CD4-positive, alpha-beta T cell treated with Interleukin-15 for 4 hours (primary cell): ENCODE results near the gene CCDC187.

Experiments
- DNase-seq: peaks from one replicate; pipeline ENCODE4 v3.0.0-alpha.2; 2020; ENCODE audit warnings: low spot score

The CCDC187 gene

DNA sequence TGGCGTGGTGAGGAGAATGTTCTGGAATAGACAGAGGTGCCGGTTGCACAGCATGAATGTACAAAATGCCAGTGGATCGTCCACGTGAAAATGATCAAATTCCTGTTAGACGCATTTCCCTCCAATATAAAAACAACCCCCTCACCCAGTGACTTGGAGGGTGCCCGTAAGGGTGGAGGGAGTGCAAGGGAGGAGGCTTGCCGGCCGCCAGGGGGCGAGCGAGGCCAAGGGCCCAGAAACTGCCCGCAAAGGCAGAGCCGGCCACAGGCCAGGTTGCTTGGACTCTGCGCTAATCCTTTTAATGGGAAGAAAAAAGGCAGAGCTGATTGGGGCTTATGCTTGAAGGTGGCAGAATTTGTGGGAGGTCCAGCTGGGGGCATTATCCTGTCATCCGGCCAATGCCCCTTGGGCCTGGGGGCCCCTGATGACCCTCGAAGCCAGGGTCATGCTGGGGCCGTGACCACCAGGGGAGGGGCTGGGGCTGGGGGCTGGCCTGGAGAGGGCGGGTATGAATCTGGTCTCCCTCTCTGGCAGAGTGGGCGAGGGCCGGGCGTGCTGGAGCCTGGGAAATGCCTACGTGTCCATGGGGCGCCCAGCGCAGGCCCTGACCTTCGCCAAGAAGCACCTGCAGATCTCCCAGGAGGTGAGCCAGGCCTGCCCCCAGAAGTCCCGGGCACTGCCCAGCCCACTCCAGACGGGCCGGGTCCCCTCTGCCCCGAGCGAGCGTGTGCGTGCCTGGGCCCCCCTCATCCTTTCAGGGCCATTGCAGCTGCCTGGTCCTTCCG lies 35.5 kb upstream of the CCDC187 start:
- DNase-seq: peak; percentile 30

DNA sequence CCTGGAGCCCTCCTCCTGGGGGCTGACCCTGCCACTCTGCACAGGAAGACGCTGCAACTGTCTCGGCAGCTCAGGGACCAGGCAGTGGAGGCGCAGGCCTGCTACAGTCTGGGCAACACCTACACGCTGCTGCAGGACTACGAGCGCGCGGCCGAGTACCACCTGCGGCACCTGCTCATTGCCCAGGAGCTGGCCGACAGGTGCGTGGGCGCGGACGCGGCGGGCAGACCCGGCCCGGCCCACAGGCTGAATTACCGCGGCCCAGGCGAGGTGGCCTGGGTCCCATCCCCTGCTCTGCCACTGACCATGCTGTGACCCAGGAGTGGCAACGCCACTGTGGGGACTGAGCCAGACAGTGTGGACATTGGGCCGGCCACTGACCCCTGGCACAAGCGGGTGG lies 34.6 kb upstream of the CCDC187 start:
- no peak for DNase-seq

DNA sequence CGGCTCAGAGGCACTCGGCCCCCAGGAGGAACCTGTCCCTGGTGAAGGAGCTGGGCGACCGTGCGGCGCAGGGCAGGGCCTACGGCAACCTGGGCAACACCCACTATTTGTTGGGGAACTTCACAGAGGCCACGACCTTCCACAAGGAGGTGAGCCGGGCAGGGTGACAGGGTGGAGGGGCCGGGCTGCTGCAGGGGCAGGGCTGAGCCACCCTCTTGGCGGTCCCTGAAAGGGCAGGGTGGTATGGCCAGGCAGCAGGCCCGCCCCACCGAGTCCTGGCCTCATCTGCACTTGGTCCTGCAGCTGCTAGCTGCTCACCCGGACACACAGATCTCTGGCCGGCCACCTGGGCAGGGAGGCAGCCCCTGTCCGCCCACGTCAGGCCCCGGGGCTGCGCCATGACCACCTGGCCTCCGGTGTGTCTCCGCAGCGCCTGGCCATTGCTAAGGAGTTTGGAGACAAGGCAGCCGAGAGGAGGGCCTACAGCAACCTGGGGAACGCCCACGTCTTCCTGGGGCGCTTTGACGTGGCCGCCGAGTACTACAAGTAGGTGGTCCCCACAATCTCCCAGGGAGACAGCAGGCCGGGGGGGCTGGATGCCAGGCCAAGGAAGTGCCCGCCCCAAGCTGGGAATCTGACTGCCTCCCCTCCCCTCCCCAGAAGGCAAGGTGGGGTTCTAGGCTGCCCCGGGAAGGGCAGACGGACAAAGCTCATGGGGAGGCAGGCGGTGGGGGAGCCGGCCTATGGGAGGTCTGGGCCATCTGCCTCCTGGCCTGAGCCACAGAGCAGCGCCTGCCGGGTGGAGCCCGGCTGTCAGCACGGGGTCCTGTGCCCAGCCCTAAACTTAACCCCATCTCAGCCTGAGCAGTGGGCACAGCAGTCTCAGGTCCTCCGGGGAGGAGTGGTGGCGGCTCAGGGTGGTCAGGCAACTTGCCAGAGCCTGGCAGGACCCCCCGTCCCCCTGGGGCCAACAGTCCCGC lies 33.8 kb upstream of the CCDC187 start:
- DNase-seq: no peak

DNA sequence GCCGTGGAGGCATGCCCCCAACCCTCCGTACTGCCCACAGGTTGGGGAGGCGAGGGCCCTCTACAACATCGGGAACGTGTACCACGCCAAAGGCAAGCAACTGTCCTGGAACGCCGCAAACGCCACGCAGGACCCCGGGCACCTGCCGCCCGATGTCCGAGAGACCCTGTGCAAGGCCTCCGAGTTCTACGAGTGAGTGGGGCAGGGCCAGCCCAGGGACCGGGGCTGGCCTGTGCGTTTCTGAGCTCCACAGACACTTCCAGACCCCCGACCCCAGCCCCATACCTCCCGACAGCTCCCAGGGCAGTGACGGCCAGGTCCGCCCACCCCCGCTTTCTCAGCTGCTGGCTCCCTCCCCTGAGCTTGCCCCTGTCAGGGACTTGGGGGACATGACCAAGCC lies 33.0 kb upstream of the CCDC187 start:
- DNase-seq: no peak

DNA sequence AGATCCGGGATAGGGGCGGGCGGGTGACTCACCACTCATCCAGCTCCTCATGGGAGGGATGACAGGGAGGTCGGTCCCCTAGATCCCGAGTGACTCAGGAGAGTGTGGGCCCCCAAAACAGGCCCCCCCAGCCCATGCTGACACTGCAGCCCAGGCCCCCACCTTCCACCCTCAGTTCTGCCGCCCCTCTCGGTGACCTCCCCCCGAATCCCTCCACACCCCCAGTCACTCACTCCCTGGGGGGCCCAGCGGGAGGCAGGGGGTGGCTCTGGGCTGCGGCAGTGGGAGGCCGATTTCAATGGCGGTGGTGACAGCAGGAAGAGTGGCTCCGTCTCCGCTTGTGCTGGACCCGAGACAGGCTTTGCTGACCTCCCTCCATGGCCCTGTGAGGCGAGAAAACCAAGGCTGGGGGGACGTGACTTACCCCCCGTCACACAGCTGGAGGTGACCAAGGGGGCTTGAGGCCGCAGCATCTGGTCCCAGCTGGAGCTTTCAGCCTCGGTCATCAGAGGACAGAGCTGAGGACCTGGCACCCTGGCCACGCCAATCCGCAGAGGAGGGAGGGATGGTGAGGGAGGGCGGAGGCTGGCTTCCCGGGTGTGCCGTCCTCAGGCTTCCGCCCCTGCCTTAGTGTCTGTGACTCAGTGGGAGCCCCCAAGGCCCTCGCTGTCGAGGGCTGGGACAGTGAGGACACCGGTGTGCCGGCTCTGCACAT lies 32.4 kb upstream of the CCDC187 start:
- DNase-seq: no peak

DNA sequence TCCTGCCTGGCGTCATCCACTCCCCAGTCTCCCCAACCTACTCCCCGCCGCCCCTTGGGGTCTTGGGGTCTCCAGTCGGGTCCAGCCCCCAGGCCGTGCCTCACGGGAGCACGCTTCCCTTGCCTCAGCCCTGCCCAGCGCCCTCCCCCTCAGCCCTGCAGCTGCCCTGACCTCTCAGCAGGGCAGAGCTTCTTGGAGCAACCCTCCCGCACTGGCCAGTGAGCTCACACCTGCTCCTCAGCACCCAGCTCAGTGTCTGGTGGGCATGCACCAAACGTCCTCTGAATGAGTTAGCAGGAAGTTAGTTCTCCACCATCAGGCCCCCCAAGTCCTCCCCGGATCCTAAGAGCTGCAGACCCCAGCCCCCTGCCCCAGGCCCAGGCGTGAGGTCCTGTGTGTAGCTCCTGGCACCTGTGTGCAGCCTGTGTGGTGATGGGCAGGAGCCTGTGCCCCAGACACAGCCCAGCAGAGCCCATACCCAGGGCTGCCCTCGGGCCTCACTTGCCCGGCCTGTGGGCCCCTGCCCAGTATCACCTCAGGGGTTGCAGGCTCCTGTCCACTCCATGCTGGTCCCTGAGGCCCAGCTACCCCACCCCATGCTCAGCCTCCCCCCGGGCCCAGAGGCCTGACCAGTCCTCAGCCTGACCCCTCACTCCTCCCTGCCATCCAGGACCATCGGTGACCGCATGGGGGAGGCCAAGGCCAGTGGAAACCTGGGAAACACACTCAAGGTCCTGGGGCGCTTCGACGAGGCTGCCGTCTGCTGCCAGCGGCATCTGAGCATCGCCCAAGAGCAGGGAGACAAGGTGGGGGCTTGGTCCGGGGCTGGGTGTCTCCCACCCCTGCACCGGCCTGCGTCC lies 31.6 kb upstream of the CCDC187 start:
- DNase-seq: no peak

DNA sequence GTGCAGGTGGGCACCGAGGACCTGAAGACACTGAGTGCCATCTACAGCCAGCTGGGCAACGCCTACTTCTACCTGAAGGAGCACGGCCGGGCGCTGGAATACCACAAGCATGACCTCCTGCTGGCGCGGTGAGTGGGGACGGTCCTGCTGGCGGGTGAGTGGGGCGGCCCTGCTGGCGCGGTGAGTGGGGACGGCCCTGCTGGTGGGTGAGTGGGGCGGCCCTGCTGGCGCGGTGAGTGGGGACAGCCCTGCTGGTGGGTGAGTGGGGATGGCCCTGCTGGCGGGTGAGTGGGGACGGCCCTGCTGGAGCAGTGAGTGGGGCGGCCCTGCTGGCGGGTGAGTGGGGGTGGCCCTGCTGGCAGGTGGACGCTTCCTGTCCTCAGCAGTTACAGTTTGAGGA lies 30.6 kb upstream of the CCDC187 start:
- DNase-seq: no peak

DNA sequence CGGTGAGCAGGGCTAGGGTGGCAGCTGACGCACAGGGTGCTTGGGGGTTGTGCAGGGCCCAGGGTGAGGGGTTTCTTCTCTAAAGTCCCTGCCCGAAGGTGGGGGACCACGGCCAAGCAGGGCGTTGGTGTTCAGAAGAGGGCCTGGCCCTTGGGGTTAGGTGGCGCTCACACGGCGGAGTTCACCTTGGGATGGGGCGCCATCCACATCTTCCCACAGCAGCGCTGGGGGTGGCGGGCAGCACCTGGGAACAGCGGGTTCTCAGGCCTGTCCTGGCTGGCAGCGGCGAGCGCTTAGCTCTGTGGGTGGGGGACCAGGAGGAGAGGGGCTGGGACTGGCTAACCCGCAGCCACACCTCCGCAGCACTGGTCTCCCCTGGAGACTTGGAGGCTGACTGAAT lies 29.6 kb upstream of the CCDC187 start:
- no peak for DNase-seq

DNA sequence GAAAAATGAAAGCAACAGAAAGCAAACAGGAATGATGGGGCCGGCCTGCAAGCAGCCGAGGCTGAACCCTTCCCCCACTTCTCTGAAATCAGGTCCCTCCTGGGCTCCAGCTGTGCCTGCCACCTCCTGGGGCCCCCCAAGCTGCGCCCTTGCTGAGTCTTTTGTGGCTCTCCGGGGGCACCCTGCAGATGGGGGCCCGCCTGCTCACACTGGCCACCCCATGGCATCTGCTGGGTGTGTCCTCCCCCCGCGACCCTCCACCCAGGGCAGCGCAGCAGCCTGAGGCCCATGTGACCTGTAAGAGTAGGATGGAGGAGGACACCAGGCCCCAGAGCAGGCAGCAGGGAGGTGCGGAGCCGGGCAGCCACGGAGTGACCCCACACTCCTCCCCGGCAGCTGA lies 29.2 kb upstream of the CCDC187 start:
- no peak for DNase-seq

DNA sequence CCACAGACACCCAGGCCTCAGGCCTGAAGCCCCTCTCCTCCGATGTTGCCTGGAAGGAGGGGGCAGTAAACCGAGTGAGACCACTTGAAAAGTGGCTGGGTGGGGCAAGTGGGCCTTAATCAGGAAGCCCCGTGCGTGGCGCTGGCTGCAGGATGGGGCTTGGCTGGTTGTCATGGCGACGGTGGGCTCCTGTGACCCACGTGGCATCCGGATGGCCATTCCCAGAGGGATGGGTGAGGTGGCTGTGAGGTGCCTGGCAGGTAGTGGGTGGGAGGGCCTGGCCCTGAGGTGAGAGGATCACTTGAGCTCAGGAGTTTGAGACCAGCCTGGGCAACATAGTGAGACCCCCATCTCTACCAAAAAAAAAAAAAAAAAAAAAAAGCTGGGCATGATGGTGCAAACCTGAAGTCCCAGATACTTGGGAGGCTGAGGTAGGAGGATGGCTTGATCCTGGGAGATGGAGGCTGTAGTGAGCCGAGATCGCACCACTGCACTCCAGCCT lies 28.6 kb upstream of the CCDC187 start:
- DNase-seq: no peak

DNA sequence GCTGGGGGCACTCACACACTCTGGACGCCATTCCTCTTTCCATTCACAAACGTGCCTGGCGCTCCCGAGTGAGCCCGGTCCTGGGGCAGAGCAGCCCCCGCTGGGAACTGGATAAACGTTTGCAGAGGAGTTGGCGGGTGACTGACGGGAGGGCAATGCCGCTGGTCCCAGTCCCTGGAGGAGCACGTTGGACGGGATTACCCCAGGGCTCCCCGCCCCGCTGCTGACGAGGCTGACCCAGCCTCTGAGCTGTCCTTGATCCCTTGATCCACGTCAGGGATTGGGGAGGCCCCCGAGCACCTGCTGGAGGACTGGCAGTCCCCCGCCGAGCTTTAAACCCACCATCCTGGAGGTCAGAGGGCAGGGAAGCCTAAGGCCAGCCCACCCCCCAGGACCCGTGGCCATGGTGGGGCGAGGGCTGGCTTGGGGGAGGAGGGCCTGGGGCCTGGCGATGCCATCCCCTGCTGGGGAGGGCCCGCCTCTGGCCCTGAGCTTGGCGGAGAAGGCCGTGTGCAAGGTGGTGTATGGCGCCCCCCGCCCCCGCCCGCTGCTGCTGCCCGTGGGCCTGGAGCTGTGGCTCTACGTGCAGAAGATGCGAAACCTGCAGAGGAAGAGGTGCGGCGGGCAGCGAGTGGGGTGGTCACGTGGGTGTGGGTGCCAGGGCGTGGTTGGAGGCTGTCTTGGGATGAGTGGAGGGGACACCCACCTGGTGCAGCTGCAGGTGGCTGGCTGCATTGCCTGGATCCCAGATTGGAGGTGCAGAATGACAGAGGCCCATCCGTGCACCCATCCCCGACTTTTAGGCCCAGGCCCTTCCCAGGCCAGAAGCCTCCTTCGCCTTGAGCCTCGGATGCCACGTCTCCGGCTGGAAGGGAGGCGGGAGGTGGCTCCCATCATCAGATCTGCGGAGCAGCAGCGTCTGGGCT lies 27.9 kb upstream of the CCDC187 start:
- no peak for DNase-seq

DNA sequence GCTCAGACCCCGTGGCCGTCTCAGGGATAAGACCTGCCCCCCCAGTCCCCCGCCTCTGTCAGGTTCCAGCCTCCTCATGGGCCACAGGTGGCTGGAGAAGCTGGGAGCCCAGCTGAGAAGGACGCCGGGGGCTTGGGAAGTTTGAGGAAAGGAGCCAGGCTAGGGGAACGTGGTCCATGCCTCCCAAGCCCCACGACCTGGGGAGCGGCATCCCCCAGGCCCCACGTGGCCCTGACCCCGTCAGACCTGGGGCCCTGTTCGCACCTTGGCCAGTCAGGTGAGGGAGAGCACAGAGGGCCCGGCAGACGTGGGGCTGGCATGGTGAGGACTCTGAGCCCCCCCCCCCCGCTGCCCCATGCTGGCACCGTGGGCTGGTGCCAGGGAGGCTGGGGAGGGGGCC lies 27.1 kb upstream of the CCDC187 start:
- DNase-seq: no peak

DNA sequence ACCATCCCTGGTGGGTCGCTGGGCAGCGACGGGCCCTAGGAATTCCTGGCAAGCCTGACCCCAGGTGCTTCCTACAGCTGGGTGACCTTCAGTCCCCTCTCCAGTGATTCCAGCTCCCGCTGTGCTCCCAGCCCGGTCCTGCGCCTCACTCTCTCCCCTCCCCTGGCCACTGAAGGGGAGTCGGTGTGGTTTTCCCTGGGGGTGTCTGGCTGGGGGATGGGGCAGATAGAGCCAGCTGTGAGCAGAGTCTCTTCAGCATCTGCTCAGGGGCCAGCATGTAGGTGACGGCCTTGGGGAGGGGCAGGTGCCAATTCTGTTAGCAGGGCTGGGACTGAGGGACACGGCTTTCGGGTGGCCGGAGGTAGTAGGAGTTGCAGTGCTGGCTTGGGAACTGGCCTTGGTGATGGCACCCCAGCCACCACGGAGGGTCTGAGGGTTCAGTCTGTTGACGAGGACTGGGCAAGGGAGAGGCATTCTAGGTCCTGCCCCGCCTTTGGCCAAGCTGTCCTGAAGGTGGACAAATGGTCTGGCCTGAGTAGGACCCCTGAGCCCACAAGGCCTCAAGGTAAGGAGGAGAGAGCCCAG lies 26.6 kb upstream of the CCDC187 start:
- DNase-seq: no peak

DNA sequence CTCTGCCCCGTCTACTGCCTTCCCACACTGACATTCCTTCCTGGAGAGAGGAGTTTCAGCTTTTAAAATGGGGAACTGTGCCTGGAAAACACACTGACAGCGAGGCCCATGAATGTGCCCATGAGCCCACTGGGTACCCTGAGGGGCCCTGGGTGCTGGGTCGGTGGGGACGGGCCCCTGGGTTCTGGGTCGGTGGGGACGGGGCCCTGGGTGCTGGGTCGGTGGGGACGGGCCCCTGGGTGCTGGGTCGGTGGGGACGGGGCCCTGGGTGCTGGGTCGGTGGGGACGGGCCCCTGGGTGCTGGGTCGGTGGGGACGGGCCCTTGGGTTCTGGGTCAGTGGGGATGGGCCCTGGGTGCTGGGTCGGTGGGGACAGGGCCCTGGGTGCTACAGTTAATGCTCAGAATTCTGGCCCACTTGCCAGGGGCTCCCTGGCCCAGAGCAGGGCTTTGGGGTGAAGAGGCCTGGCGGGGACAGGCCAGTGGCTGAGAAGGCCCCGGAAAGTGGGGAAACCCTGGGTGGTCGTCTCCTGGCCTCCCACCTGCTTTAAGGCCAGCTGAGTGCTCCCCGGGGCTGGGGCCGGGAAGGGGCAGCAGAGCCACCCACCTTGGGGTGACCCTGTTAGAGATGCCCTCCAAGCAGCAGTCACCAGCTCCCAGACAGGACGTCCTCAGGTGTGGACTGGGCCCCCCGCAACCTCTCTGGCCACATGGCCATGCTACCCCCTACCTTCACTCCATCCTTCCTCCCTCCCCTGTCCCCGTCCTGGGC lies 25.9 kb upstream of the CCDC187 start:
- no peak for DNase-seq

DNA sequence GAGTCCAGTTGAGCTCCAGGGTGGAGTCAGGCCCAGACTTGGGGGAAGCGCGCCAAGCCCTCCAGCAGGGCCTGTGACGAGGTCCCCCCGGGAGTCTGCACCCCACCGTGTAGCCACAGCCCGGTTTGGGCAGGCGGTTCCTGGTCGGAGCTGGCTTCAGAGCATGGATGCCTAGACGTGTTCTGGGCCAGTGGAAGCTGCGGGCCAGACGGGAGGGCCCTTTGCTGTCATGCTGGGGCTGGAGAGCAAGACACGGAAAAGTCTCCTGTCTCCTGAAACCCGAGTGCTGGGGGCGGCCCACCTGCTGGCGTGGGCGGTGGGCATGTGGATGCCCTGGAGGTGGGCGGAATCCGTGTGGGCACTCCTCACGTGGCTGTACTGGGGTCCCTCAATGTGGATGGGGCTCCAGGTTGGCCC lies 25.3 kb upstream of the CCDC187 start:
- DNase-seq: no peak

DNA sequence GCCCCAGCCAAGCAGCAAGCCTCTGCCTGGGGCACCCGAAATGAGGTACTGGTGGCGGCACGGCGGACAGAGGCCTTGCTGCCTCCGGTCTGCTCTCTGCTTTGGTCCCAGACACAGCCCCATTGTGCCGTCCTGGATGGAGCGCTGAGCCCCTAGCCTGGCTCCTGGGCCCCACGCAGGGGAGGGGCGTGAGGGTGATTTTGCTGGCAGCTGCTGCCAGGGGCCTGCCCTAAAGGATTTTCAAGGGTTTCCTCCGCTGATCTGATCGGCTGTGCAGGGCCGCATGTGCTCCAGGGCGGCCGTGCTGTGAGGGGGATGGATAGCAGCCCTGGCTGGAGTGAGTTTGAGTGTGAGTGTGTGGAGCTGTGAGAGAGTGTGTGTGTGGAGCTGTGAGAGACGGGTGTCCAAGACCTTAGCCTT lies 24.7 kb upstream of the CCDC187 start:
- DNase-seq: no peak

DNA sequence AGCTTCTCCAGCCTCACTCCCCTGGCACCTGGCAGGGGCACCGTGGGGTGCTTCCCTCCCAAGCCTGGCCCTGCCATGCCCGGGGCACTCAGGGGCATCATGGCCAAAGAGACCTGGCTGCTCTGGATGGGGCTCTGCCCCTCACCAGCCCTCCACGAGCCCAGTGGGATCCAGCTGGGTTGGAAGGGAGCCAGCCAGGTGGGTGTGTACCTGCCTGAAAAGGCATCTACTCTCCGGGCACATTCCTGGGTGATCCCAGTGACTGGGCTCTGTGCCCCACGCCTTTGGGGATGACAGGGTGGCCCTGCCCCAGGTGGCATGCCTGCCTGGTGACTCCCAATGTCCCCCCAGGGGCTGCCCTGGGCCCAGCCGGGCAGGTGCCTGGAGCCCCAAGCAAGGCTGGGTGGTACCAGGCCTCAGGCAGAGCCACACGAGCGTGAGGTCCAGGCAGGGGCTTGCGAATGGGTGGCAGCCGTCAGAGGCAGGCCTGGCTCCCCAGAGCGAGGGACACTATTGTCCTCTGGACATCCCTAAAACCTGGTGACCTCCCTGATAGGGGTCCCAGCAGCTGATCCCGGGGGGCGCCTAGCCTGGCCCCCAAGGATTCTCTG lies 24.2 kb upstream of the CCDC187 start:
- DNase-seq: no peak

DNA sequence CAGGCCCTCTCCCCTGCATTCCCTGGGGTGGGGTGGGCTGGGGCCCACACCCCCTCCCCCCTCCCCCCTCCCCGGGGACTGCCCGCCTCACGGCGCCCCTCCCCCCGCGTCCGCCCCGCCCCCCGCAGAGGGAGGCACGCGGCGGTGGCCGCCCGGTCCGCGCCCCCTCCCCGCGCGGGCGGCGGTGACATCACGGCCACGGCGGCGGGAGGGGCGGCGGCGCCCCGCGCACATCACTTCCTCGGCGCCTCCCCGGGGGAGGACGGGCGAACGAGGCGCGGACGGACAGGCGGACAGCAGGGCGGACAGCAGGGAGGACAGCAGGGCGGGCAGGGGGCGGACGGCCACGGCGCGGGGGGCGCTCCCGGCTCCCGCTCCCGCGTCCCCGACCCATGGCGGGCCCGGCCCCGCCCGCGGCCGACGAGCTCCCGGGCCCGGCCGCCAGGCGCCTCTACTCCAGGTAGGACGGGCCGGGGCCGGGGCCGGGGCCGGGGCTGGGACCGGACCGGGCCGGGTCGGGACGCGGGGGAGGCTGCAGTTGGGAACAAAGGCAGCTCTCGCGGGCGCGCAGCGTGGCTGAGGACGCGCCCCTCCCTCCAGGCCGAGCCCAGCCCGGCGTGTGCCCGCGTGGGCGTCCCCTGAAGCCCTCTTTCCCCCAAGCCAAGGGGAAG lies 23.5 kb upstream of the CCDC187 start, which contains the start of gene GPSM1:
Gene GPSM1, plus strand, starts transcription at position 236 of the 671 bp plus-strand sequence. Its CDS starts 157 bp downstream, at position 393.
- DNase-seq: peak; percentile 24
